Stimulated activated CD8-positive, alpha-beta memory T cell treated with anti-CD3 and anti-CD28 coated beads, Interleukin-12 subunit alpha, Interleukin-12 subunit beta, amount 100 ng/mL, for 4 hours (primary cell): ENCODE measurements around the gene HYCC2.
"Not testable (repeated sequence)": the region's sequence is repeated elsewhere in the genome, so short reads cannot be mapped to it uniquely, and the experiment has no call there.

Experiments
- DNase-seq: peaks from one replicate; pipeline ENCODE4 v3.0.0-alpha.2; 2020; ENCODE audit warnings: low read depth

HYCC2 gene

DNA sequence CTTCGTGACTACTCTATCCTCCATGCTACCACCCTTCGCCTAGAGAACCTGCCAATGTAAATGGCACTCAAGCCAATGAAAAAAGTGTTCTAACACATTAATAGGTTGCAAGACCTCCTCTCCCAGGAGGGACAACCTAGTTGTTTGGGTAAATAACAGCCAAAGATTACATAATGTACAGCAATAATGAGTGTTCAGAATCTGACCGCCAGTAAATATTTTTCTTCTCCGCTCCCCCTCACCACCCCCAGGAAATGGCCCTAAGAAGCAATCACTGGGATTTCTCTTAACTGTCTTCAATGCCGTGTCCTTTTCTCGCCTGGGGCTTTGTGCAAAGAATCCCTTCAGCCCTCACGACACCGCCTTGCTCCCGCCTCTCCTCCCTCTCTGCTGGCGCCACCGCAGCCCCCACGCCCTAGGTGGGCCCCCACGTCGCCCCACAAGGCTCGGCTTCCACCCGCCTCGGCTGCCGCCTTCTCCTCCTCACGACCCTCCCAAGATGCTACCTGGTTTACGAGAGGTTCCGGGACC, 458 bp downstream of the HYCC2 start:
- no peak for DNase-seq

DNA sequence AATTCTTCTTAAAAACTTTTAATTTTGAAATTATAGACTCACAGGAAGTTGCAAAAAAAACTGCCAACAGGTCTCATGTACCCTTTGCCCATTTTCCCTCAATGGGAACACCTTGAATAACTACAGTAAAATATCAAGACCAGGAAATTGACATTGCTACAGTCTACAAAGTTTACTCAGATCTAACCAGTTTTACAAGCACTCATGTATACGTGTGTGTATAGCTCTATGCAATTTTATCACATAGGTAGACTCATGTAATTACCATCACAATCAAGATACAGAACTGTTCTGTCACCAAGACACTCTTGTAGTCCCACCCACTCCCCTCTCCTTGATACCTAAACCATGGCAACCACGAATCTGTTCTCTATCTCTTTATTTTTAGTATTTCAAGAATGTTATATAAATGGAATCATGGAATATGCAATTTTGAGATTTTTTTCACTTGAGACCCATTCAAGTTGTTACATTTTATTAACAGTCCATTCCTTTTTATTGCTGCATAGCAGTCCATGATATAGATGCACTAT, 6.6 kb downstream of the HYCC2 start:
- DNase-seq: no peak

DNA sequence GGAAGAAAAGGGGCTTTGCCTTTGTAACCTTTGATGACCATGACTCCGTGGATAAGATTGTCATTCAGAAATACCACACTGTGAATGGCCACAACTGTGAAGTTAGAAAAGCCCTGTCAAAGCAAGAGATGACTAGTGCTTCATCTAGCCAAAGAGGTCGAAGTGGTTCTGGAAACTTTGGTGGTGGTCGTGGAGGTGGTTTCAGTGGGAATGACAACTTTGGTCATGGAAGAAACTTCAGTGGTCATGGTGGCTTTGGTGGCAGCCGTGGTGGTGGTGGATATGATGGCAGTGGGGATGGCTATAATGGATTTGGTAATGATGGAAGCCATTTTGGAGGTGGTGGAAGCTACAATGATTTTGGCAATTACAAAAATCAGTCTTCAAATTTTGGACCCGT, 8.0 kb downstream of the HYCC2 start:
- not testable (repeated sequence) for DNase-seq

DNA sequence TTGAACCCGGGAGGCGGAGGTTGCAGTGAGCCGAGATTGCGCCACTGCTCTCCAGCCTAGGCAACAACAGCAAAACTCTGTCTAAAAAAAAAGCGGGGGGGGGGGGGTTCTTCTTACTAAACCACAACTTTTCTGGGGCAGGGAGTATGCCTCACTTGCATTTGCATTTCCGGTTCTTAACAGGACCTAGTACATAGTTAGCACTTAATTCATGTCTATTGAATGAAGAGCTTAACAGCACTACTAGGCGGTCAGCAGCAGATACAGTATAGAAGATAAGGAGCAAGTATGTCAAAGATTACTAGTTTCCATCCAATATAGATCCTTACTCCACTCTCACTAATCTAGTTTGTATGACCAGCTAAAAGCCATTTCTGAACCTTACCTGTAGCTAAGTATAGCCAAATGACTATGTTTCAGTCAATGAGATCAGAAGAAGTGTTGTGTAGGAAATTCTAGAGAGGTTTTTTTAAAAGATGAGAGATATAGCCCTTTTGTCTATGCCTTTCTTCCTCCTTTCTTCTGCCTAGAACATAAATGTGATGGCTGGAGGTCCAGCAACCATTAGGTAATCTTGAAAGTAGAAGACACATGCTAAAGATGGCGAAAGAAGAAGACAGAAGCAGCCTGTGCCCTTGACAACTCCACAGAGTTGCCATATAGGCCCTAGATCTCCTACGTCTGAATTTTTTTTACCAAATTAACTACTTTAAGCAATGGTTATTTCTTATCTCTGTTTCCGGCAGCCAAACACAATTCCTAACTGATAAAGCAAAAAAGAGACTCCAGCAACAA, 11.3 kb downstream of the HYCC2 start:
- DNase-seq: no peak

DNA sequence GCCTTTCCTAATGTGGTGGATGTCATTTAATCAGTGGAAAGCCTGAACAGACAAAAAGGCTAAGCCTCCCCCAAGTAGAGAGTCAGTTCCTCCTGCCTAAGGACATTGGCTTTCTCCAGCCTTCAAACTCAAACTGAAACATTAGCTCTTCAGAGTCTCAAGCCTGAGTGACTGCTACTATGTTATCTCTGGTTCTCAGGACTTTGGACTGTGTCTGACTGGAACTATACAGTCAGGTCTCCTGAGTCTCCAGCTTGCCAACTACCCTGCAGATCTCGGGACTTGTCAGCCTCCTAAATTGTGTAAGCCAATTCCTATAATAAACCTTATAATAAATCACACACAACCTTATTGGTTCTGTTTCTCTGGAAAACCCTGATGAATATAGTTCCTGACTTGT, 12.6 kb downstream of the HYCC2 start:
- DNase-seq: no peak

DNA sequence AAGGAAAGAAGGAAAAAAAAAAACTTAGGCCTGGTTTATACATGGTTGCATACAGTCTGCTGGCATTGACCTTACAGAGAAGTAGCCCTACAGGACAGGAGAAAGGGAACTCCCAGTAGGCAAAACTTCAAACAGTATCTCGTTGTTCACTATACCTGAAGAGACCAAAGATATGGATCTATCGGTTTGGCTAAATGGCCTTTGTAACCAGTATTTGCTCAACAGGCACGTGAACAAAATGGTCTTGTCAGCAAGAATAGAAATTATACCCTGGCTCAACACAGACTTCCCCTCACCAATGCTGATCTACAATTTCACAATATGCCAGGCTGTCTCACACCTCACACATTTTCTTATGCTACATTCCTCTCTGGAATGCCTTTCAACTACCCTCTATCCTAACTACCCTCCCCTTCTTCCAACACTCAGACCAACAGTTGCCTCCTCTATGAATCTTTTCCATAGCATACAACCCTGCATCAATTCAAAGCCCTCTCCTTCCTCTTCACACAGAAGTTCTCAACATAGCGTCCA, 13.7 kb downstream of the HYCC2 start:
- no peak for DNase-seq

DNA sequence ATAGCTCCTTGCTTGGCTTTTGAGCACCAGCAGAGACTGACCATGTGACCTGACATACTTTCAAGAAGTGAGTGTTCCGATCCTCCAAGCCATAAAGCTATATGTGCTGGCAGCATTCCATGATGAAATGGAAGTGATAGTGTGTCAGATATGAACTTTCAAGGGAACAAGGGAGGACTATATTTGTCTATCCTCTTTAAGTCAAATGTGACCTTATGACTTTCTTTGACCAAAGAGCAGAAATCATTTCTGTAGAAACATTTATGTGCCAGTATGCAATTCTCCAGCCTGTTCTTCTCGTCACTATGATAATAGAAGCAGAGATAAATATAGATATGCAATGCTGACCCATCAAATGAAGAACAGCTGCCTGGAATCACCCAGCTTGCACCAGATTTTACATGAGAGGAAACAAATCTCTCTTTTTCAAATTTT, 14.4 kb downstream of the HYCC2 start:
- DNase-seq: no peak

DNA sequence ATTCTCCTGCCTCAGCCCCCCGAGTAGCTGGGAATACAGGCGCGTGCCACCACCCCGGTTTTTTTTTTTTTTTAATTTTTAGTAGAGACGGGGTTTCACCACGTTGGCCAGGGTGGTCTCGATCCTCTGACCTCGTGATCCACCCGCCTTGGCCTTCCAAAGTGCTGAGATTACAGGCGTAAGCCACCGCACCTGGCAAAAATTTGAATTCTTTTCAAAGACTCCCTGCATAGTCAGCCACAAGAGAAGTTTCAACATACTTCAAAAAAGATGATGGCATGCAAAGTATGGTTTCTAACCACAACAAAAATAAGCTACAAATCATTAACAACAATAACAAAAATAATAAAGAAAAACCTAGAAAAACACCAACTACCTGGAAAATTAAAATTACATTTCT, 22.0 kb downstream of the HYCC2 start:
- DNase-seq: no peak

DNA sequence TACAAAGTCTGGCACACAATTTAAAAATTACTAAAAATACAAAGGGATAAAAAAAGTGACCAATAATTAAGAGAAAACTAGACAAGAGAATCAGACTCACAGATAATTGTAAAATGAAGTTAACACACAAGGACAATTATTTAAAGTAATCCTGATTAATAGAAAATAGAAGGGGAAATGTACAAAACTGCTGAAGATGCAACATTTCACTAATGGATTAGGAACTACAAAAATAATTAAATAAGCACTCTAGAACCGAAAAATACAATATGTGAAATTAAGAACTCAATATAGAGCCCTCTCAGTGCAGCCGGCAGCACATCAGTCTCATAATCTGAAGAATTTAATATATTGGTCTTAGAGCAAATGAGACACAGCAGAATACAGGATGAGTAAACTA, 24.6 kb downstream of the HYCC2 start:
- no peak for DNase-seq

DNA sequence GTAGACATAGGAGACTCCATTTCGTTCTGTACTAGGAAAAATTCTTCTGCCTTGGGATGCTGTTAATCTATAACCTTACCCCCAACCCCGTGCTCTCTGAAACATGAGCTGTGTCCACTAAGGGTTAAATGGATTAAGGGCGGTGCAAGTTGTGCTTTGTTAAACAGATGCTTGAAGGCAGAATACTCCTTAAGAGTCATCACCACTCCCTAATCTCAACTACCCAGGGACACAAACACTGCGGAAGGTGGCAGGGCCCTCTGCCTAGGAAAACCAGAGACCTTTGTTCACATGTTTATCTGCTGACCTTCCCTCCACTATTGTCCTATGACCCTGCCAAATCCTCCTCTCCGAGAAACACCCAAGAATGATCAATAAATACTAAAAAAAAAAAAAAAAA, 28.4 kb downstream of the HYCC2 start:
- DNase-seq: not testable (repeated sequence)

DNA sequence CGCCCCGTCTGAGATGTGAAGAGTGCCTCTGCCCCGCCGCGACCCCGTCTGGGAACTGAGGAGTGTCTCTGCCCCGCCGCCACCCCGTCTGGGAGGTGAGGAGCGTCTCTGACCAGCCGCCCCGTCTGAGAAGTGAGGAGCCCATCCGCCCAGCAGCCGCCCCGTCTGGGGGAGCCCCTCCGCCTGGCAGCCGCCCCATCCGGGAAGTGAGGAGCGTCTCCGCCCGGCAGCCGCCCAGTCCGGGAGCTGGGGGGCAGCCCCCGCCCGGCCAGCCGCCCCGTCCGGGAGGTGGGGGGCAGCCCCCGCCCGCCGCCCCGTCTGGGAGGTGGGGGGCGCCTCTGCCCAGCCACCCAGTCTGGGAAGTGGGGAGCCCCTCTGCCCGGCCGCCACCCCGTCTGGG, 29.0 kb downstream of the HYCC2 start:
- DNase-seq: not testable (repeated sequence)

DNA sequence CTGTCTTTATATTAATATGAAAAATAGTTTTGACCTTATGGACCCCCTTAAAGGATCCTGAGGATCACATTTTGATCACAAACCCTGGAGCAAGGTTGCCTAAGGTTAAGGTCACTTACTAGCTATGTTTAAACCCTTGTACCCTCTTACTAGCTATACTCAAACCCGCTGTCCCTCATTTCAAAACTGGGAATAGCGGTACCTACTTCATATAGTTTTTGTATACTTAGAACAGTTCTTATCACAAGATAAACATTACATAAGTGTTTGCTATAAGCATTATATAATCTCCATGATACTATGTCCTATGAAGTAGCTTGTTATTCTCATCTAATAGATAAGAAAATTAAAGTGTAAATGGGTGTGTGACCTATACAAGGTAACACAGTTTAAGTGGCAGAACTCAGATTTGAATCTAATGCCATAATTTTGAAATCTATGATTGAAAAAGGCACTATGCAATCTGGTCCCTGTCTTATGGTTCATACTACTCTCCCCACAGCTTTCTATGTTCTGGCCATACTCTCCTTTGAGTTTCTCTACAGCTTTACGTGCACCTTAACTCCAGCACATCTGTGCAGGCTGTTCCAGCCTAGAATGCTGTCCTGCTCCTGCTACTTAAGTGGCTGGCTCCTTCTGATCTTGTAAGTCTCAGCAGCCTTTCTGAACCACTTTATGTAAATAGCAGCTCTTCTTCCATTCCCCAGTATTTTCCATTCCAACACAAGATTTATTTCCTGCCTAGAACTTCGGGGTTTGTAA, 30.4 kb downstream of the HYCC2 start:
- no peak for DNase-seq

DNA sequence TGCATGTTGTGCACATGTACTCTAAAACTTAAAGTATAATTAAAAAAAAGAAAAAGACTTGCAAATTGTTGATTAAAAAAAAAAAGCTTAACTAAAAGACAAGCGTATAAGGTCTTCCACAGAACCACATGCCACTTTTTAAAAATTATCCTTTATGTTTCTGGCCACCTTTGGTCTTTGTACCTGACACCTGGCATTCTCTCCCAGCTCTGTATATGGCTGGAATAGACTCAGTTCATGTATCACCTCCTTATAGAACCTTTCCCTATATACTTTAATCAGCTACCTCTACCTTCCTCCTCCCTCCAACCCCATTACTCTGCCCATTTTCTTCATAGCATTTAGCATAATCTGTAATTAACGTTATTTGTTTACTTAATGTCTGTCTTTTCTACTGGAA, 32.6 kb downstream of the HYCC2 start:
- no peak for DNase-seq

DNA sequence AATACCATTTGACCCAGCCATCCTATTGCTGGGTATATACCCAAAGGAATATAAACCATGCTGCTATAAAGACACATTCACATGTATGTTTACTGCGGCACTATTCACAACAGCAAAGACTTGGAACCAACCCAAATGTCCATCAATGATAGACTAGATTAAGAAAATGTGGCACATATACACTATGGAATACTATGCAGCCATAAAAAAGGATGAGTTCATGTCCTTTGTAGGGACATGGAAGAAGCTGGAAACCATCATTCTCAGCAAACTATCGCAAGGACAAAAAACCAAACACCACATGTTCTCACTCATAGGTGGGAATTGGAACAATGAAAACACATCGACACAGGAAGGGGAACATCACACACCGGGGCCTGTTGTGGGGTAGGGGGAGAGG, 33.1 kb downstream of the HYCC2 start:
- DNase-seq: not testable (repeated sequence)

DNA sequence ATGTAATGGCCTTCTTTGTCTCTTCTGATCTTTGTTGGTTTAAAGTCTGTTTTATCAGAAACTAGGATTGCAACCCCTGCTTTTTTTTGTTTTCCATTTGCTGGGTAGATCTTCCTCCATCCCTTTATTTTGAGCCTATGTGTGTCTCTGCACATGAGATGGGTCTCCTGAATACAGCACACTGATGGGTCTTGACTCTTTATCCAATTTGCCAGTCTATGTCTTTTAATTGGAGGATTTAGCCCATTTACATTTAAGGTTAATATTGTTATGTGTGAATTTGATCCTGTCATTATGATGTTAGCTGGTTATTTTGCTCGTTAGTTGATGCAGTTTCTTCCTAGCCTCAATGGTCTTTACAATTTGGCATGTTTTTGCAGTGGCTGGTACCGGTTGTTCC, 37.1 kb downstream of the HYCC2 start:
- not testable (repeated sequence) for DNase-seq

DNA sequence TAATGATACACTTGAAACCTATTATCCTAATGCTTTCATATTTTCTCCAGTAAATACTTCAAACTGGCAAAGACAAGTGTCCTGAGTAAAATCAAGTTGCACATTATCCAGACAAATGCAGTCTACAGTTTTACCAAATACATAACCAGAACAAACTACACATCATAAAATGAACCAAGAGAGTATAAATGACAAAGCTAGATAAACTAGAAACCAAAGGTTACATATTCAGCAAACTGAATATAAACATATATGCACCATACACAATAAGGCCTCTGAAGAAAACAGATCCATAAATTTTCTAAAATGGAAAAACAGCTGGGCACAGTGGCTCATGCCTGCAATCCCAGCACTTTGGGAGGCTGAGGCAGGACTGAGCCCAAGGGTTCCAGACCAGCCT, 47.0 kb downstream of the HYCC2 start:
- no peak for DNase-seq

DNA sequence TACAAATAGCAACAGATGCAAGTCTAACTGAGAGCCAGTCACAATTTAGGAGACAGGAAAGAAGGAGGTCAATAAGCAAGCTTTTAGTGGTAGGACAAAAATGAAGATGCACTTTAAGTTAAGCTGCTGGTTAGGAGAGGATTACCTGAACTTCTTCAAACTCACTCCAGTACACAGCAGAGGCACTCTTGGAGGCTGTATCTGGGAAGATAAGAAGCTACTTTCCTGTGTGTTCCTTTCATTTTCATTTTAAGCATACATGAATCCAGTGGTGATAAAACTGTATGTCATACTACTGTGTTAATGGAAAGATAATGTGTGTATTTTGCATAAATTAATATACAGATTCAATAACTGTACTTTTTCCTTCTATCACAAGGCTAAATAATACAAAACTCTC, 49.6 kb downstream of the HYCC2 start:
- no peak for DNase-seq
